GM21381 (cell line): ENCODE data around the gene MTA1.

Source experiments
- ATAC-seq: cut with Tn5 transposase; IDR thresholded peaks from one replicate; pipeline ENCODE4 v1.9.1; 2021; ENCODE audit warnings: mild to moderate bottlenecking, moderate library complexity; ENCODE audit not compliant: unreplicated experiment

MTA1 gene

GRCh38 chr14:105386581-105387529, 32.8 kb upstream of the MTA1 start:
- ATAC-seq, result no peak

GRCh38 chr14:105387530-105387922, 32.1 kb upstream of the MTA1 start:
- ATAC-seq, result no peak

- no peak for ATAC-seq
Measured at GRCh38 chr14:105388110-105388951, 31.3 kb upstream of the MTA1 start.

GRCh38 chr14:105388976-105389375, 30.7 kb upstream of the MTA1 start:
- ATAC-seq, result no peak

DNA sequence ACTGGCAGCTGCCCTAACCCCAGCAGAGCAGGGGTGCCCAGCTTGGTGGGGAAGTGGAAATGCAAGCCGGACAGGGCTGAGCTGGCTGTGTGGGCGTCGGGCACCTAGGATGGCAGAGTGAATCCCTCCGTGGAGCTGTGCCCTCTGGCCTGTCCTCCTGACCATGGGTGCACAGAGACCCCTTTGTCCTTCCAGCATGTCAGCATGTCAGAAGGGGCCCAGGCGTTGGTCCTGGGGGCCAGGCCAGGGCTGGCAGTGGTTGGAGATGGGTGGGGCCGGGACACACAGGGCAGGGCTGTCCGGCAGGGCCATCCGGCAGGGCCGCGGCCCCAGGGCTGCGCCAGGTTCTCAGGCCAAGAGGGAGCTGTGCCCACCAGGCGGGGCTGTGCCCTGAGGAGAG, 30.1 kb upstream of the MTA1 start:
- no peak for ATAC-seq

GRCh38 chr14:105389976-105390848, 29.4 kb upstream of the MTA1 start:
- no peak for ATAC-seq

DNA sequence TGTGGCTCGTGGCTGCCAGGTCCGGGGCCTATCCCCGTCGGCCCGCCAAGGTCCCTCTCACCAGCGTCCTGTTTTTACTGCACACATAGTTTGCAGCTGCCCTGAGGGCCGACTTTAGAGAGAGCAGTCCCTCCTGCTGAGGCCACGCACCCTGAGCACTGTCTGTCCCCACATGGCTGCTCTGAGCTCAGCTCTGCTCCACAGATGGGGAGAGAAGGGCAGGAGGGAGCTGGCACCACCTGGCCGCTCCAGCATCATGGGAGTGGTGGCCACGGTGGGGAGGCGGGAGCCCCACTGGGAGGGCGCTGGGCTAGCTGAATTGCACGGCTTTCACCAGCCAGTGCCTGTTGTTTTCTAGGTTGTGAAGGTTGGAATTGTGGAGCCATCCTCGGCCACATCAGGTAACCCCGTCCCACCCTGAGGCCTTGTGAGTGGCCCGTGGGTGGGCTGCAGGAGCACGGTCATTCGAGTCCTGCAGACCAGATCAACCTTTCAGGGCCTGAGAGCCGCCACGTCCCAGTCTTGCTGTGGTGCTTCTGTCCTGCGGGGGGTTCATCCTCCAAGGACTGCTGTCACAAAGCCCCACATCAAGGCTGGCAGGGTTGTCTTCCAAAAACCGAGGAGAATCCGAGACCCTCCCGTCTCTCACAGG, 28.7 kb upstream of the MTA1 start:
- no peak for ATAC-seq

- ATAC-seq, result no peak
Measured at GRCh38 chr14:105391541-105391940, 28.1 kb upstream of the MTA1 start.

GRCh38 chr14:105392131-105393090, 27.2 kb upstream of the MTA1 start:
- ATAC-seq, result no peak

DNA sequence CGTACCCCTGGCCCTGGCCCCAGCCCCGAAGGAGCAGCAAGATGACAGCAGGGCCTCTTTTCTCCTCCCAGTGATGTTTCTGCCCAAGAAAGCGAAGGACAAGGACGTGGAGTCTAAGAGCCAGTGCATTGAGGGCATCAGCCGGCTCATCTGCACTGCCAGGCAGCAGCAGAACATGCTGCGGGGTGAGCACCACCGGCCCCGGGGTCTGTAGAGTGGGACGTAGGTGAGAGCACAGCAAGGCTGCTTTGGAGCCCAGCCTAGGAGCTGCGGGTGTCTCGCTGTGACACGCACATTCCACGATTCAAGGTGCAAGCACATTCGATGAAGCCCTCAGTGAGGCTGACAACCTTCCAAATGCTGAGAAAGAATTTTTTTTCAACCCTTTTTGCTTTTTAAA, 26.5 kb upstream of the MTA1 start:
- no peak for ATAC-seq

- ATAC-seq, result no peak
Measured at GRCh38 chr14:105394714-105395537, 24.7 kb upstream of the MTA1 start.

- ATAC-seq, result no peak
Measured at GRCh38 chr14:105395538-105395854, 24.1 kb upstream of the MTA1 start.

DNA sequence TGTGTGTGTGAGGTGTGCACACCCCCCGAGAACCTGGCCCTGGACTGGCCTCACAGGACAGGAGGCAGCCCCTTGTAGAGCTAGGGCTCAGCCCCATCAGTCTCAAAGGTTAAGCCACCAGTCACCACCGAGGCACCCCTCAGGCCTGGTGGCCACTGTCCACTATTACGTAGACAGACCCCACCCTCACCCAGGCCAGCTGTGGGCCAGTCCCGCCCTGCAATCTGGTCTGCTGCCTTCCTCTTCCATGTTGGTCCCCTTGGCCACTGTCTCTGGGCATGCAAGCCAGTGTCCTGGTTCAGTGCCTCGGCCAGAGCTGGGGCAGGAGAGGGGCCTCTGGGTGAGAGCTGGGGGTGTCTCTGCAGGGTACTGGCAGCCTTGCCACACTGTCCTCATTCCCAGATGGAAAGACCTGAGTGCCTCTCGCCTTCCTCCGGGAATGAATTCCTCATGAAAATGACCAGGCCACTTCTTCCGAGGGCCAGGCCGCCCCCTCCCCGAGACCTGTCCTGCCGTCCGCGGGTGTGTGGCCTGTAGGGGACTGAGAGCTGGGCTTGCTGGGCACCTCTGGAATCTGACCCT, 22.2 kb upstream of the MTA1 start:
- no peak for ATAC-seq

DNA sequence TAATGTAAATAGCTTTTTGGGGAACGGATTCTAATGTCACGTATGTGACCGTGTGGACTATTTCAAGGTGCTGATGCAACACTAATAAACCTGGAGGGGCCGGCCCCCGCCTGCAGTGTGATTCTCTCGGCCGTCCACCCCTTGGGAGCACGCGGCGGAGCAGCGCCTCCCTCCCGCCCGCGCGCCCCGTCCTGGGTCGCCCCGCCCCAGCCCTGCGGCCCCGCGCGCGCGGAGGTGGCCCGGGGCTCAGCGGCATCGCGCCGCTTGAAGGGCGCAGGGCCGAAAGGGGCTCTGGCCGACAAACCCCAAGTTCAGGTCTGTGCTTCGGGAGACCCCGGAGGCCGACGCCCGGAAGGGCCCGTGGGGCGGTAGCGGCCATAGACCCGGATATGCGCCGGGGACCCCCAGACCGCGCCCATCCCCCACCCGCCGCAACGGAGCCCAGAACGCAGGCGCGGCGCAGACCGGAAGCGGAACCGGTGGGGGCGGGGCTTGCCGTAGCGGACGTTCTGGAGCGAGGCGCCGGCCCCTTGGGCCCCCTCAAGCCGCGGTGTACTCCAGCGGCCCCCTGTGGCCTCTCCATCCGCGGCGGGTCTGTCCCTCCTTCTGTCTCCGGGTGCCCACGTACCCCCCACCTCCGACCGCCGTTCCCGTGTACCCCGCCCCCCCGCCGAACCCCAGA, 21.4 kb upstream of the MTA1 start, which contains the start of gene TEX22:
Gene TEX22, plus strand, starts transcription at position 495 of the 682 bp plus-strand sequence. CDS start 803 bp downstream, outside the sequence.
- peak; percentile 75 for ATAC-seq

DNA sequence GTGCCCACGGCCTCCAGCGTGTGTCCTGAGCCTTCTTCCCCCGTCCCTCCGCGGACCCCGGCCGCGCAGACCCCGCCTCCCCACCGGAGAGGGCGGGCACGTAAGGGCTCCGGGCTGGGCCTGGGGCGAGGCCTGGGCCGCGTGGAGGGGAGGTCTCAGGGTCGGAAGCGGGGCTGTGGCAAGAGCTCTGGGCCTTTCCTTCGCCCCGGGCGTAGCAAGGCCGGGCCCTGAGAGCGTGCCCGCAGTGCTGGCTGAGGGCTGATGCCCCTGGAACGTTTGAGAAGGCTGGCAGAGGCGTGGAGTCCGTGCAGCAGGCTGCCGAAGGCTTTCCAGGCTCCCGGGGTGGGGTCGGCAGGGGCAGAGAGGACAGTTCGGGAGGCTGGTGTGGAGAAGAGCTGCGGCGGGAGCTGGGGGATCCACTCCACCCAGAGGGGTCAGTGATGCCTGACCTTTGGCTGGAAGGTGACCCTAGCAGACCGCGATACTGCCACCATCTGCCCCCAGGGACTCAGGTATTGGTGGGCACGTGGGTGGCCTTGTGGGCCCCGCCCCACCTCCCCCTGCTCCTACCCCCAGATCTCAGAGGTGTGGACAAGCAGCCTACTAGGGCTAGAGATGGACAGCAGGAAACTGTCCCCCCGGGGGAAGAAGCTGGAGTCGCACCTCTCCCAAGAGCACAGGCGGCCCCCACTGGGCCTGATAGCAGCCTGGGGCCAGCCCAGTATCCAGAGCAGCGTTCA, 20.7 kb upstream of the MTA1 start:
- peak; percentile 26 for ATAC-seq

DNA sequence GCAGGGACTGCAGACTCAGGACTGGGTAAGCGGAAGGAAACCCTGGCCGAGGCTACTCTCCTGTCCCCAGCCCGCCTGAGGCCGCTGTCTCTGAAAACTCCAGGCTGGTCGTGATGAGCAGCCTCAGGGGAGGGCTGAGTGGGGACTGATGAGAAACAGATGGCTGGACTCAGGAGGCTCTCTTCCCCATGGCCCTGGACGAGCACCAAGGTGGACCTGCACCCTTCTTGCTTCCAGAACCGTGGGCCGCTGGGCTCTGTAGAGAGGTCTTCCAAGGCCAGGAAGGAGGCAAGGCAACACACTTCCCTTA, 20.2 kb upstream of the MTA1 start:
- no peak for ATAC-seq

DNA sequence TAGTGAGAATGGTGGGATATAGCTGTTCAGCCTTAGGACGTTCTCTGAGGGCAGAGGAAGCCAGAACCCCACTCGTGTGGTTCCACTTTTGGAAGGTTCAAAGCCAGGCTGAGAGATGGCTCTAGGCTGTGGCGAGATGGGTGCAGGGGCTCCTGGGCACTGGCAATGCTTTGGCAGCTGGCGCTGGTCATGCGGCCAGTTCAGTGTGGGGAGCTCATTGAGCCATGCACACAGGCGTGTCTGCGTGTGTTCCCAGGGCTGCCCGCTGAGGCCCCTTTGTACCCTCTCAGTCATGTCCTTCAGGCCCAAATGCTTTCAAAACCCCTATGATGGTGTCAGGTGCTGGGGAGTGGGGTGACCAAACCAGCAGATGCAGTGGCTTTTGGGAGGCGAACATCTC, 19.6 kb upstream of the MTA1 start:
- ATAC-seq, result no peak
